Measurements from ENCODE around the gene PPP2R5A. TPM values are rescaled to one million over a fixed set of nuclear protein-coding genes. Genes with fewer than 3 reads are reported as not detected.

The PPP2R5A gene
- total RNA-seq, 2 donors from 2014 or later, result 40.7 to 41.4 TPM

GRCh38 chr1:212329105-212329504 is 43.9 kb downstream of the PPP2R5A start:
- Mint-ChIP-seq H3K27me3 (ENCODE audit: insufficient read depth) (no peaks in the 10 kb centered on the region), H3K27ac (no peak overlapping the region), H3K9me3 (no peaks in the 10 kb centered on the region), H3K4me1 (no peaks in the 10 kb centered on the region), H3K4me3 (no peak overlapping the region), H3K36me3 (ENCODE audit: low read depth) (peaks cover 22% of the 10 kb centered on the region)
- peaks cover 8% of the 10 kb centered on the region for H3K9me3 ChIP-seq (ENCODE audit: control insufficient read depth, low read length)
- H3K36me3 ChIP-seq (ENCODE audit: control insufficient read depth, insufficient read depth, low read length), result peaks cover 38% of the 10 kb centered on the region
- no peak overlapping the region for H3K27ac ChIP-seq (ENCODE audit: low read depth, low read length)
- H3K4me3 ChIP-seq (ENCODE audit: low read length), result no peak overlapping the region
- no peak for DNase-seq
- H3K9ac ChIP-seq (ENCODE audit: extremely low read depth, low read length, poor library complexity, severe bottlenecking), result no peak overlapping the region
- no peaks in the 10 kb centered on the region for H3K4me1 ChIP-seq (ENCODE audit: control insufficient read depth, insufficient read depth, low read length)
- TF ChIP-seq CTCF (conservative IDR thresholded peaks at IDR 0.05), result no peak
- H3K27me3 ChIP-seq (ENCODE audit: control insufficient read depth, insufficient read depth, low read length, poor library complexity, severe bottlenecking), result no peaks in the 10 kb centered on the region
- WGBS, 2 experiments (ENCODE audit: insufficient coverage in 1 of 2, insufficient read length in 1 of 2), result 94 to 95% methylated on average over 2 of the region's 2 CpGs

- H3K27me3 Mint-ChIP-seq (ENCODE audit: insufficient read depth), result no peaks in the 10 kb centered on the region
- H3K36me3 Mint-ChIP-seq (ENCODE audit: low read depth), result peaks cover 32% of the 10 kb centered on the region
- Histone ChIP-seq H3K4me1 (ENCODE audit: control insufficient read depth, insufficient read depth, low read length) (no peaks in the 10 kb centered on the region), H3K27ac (ENCODE audit: low read depth, low read length) (no peak overlapping the region), H3K27me3 (ENCODE audit: control insufficient read depth, insufficient read depth, low read length, poor library complexity, severe bottlenecking) (no peaks in the 10 kb centered on the region), H3K36me3 (ENCODE audit: control insufficient read depth, insufficient read depth, low read length) (peaks cover 80% of the 10 kb centered on the region), H3K4me3 (ENCODE audit: low read length) (no peak overlapping the region), H3K9ac (ENCODE audit: extremely low read depth, low read length, poor library complexity, severe bottlenecking) (no peak overlapping the region), H3K9me3 (ENCODE audit: control insufficient read depth, low read length) (no peaks in the 10 kb centered on the region)
- WGBS, 2 experiments (ENCODE audit: insufficient coverage in 1 of 2, insufficient read length in 1 of 2), result 100% methylated on average over 1 of the region's 1 CpG; no CpG with 5 or more reads in 1 of the 2 experiments
- no peaks in the 10 kb centered on the region for H3K9me3 Mint-ChIP-seq
- H3K4me3 Mint-ChIP-seq, result no peak overlapping the region
- TF ChIP-seq CTCF (conservative IDR thresholded peaks at IDR 0.05), result no peak
- no peaks in the 10 kb centered on the region for H3K4me1 Mint-ChIP-seq
- no peak overlapping the region for H3K27ac Mint-ChIP-seq
- no peak for DNase-seq
These were observed 55.9 kb downstream of the PPP2R5A start for GRCh38 chr1:212341090-212341489.

GRCh38 chr1:212344905-212345304 is 59.7 kb downstream of the PPP2R5A start:
- no peak overlapping the region for H3K9ac ChIP-seq (ENCODE audit: extremely low read depth, low read length, poor library complexity, severe bottlenecking)
- Mint-ChIP-seq H3K27ac (no peak overlapping the region), H3K9me3 (no peaks in the 10 kb centered on the region), H3K4me3 (no peak overlapping the region), H3K36me3 (ENCODE audit: low read depth) (peaks cover 37% of the 10 kb centered on the region), H3K27me3 (ENCODE audit: insufficient read depth) (no peaks in the 10 kb centered on the region), H3K4me1 (no peaks in the 10 kb centered on the region)
- no peak overlapping the region for H3K4me3 ChIP-seq (ENCODE audit: low read length)
- no peaks in the 10 kb centered on the region for H3K4me1 ChIP-seq (ENCODE audit: control insufficient read depth, insufficient read depth, low read length)
- no peak for TF ChIP-seq CTCF (conservative IDR thresholded peaks at IDR 0.05)
- H3K36me3 ChIP-seq (ENCODE audit: control insufficient read depth, insufficient read depth, low read length), result peaks cover 89% of the 10 kb centered on the region
- WGBS, 2 experiments (ENCODE audit: insufficient coverage in 1 of 2, insufficient read length in 1 of 2), result 85 to 96% methylated on average over 2 to 4 of the region's 4 CpGs
- no peak for DNase-seq
- no peaks in the 10 kb centered on the region for H3K27me3 ChIP-seq (ENCODE audit: control insufficient read depth, insufficient read depth, low read length, poor library complexity, severe bottlenecking)
- H3K9me3 ChIP-seq (ENCODE audit: control insufficient read depth, low read length), result no peaks in the 10 kb centered on the region
- no peak overlapping the region for H3K27ac ChIP-seq (ENCODE audit: low read depth, low read length)

Data from endodermal cell (in vitro differentiated cells).